K562 (cell line): Measurements from ENCODE around the gene CCDC148. TPM values are rescaled to one million over a fixed set of nuclear protein-coding genes. Genes with fewer than 3 reads are reported as not detected.

ENCODE experiments used
- BCOR ChIP-seq: fragments of 450-650 bp; IDR thresholded peaks from 2 replicates; pipeline ENCODE4 v1.6.1; 2016
- CAMTA2 ChIP-seq: fragments of 250-450 bp; sonication (Bioruptor Pico); conservative IDR thresholded peaks from 2 replicates; pipeline ENCODE4 v1.5.1; 2022
- EHMT2 ChIP-seq: fragments of 450-650 bp; IDR thresholded peaks from 2 replicates; pipeline ENCODE4 v1.6.1; 2018; ENCODE audit warnings: antibody characterized with exemption
- HNRNPH1 ChIP-seq: fragments of 200-400 bp; formaldehyde crosslinking; optimal IDR thresholded peaks from 2 replicates; pipeline ENCODE3; 2017; ENCODE audit warnings: low read depth, mild to moderate bottlenecking, low read length, moderate library complexity
- PHB2 ChIP-seq: fragments of 450-650 bp; IDR thresholded peaks from 2 replicates; pipeline ENCODE4 v1.6.1; 2017; ENCODE audit warnings: low read depth
- PKNOX1 ChIP-seq: fragments of 450-650 bp; IDR thresholded peaks from 2 replicates; pipeline ENCODE4 v1.6.1; 2016
- SAP30 ChIP-seq: fragments of 200-600 bp; sonication (generic); IDR thresholded peaks from 2 replicates; pipeline ENCODE4 v1.6.1; 2012; ENCODE audit warnings: borderline replicate concordance, low read depth, mild to moderate bottlenecking, moderate library complexity, low read length, control low read depth, inconsistent platforms; ENCODE audit not compliant: insufficient read depth, poor library complexity, severe bottlenecking
- SMARCE1 ChIP-seq: fragments of 450-650 bp; IDR thresholded peaks from 2 replicates; pipeline ENCODE4 v1.7.1; 2016; ENCODE audit warnings: mild to moderate bottlenecking
- ZNF395 ChIP-seq: fragments of 200-800 bp; sonication (Bioruptor generic); IDR thresholded peaks from 2 replicates; pipeline ENCODE4 v1.6.1; 2017; ENCODE audit warnings: missing genetic modification characterization, missing compliant biosample characterization
- ZNF695 ChIP-seq: fragments of 450-650 bp; formaldehyde crosslinking; IDR thresholded peaks from 2 replicates; pipeline ENCODE4 v1.4.0; 2020; ENCODE audit warnings: mild to moderate bottlenecking, moderate library complexity
- polyA plus RNA-seq, 8 experiments: library from polyadenylated mRNA; depleted of rRNA in 4 of 8; stranded (reverse) in 5 of 8; unstranded in 3 of 8; fragments of >200 nt; fragmentation: Nextera tagmentation in 2 of 8; fragmentation: Illumina TruSeq in 1 of 8; extraction: Ambion mirVana in 2 of 8; extraction: Trizol in 1 of 8; gene quantifications; 2 replicates each; pipeline versions ENCODE4 v1.2.1 to v1.2.3, GENCODE V29; 2011 to 2014; ENCODE audit warnings: inconsistent platforms in 1 of 8, missing spikeins in 1 of 8
- total RNA-seq, 7 experiments: library from RNA; depleted of rRNA in 6 of 7; stranded (reverse); fragments of >200 nt in 6 of 7; fragmentation: Illumina TruSeq in 2 of 7; extraction: Trizol in 2 of 7; gene quantifications; 2 replicates each; pipeline versions ENCODE4 v1.2.1 to v1.2.3, GENCODE V29; 2011 to 2021; ENCODE audit warnings: low replicate concordance in 1 of 7
- TF ChIP-seq, protein P1 (sequence below): fragments of 450-650 bp; IDR thresholded peaks from 2 replicates; pipeline ENCODE4 v1.6.1; 2018; ENCODE audit warnings: mild to moderate bottlenecking, low read depth; ENCODE audit not compliant: partially characterized antibody
- TF ChIP-seq, protein P2 (sequence below): fragments of 450-650 bp; formaldehyde crosslinking; conservative IDR thresholded peaks from 2 replicates; pipeline ENCODE4 v1.4.0; 2022; ENCODE audit warnings: mild to moderate bottlenecking, missing genetic modification characterization
- TF ChIP-seq, protein P3 (sequence below), 2 experiments: fragments of 450-650 bp in 1 of 2; sonication (generic) in 1 of 2; formaldehyde crosslinking in 1 of 2; IDR thresholded peaks; 2 replicates each; pipeline versions ENCODE4 v1.7.1 to v1.9.0; 2016 to 2022; ENCODE audit warnings: inconsistent platforms in 1 of 2, mild to moderate bottlenecking in 1 of 2, missing genetic modification reagents in 1 of 2

CCDC148 gene
- total and polyA plus RNA-seq, 9 of the 15 experiments (the other 6 are each of a cell fraction or from before 2014, with no cell fraction given) = 0.10 to 1.4 (median 0.65) TPM

GRCh38 chr2:158505448-158505934, 48.9 kb upstream of the CCDC148 start (continued):
- TF ChIP-seq EHMT2 = peak; percentile 79
- TF ChIP-seq, protein P1, sequence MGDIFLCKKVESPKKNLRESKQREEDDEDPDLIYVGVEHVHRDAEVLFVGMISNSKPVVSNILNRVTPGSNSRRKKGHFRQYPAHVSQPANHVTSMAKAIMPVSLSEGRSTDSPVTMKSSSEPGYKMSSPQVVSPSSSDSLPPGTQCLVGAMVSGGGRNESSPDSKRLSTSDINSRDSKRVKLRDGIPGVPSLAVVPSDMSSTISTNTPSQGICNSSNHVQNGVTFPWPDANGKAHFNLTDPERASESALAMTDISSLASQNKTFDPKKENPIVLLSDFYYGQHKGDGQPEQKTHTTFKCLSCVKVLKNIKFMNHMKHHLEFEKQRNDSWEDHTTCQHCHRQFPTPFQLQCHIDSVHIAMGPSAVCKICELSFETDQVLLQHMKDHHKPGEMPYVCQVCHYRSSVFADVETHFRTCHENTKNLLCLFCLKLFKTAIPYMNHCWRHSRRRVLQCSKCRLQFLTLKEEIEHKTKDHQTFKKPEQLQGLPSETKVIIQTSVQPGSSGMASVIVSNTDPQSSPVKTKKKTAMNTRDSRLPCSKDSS = no peak
- TF ChIP-seq ZNF695 (CRISPR knock-in tag) = no peak
- peak; percentile 60 for TF ChIP-seq PHB2
- peak; percentile 57; the same call in 1 of the 2 replicates for TF ChIP-seq BCOR
- TF ChIP-seq SMARCE1 = peak; percentile 87
- TF ChIP-seq, protein P2, sequence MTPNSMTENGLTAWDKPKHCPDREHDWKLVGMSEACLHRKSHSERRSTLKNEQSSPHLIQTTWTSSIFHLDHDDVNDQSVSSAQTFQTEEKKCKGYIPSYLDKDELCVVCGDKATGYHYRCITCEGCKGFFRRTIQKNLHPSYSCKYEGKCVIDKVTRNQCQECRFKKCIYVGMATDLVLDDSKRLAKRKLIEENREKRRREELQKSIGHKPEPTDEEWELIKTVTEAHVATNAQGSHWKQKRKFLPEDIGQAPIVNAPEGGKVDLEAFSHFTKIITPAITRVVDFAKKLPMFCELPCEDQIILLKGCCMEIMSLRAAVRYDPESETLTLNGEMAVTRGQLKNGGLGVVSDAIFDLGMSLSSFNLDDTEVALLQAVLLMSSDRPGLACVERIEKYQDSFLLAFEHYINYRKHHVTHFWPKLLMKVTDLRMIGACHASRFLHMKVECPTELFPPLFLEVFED = 0 out of 2 replicates have a peak, but pooled peaks have one; percentile 61
- no peak for TF ChIP-seq CAMTA2 (CRISPR knock-in tag)
- no peak for TF ChIP-seq HNRNPH1
- TF ChIP-seq SAP30 = no peak
- TF ChIP-seq ZNF395 (CRISPR knock-in tag) = no peak
- TF ChIP-seq PKNOX1 = peak; percentile 72
- TF ChIP-seq, protein P3, sequence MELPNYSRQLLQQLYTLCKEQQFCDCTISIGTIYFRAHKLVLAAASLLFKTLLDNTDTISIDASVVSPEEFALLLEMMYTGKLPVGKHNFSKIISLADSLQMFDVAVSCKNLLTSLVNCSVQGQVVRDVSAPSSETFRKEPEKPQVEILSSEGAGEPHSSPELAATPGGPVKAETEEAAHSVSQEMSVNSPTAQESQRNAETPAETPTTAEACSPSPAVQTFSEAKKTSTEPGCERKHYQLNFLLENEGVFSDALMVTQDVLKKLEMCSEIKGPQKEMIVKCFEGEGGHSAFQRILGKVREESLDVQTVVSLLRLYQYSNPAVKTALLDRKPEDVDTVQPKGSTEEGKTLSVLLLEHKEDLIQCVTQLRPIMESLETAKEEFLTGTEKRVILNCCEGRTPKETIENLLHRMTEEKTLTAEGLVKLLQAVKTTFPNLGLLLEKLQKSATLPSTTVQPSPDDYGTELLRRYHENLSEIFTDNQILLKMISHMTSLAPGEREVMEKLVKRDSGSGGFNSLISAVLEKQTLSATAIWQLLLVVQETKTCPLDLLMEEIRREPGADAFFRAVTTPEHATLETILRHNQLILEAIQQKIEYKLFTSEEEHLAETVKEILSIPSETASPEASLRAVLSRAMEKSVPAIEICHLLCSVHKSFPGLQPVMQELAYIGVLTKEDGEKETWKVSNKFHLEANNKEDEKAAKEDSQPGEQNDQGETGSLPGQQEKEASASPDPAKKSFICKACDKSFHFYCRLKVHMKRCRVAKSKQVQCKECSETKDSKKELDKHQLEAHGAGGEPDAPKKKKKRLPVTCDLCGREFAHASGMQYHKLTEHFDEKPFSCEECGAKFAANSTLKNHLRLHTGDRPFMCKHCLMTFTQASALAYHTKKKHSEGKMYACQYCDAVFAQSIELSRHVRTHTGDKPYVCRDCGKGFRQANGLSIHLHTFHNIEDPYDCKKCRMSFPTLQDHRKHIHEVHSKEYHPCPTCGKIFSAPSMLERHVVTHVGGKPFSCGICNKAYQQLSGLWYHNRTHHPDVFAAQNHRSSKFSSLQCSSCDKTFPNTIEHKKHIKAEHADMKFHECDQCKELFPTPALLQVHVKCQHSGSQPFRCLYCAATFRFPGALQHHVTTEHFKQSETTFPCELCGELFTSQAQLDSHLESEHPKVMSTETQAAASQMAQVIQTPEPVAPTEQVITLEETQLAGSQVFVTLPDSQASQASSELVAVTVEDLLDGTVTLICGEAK (IDR thresholded peaks at IDR 0.05) = peak; percentile 31; the same call in 1 of the 2 replicates
- TF ChIP-seq, protein P3 (CRISPR knock-in tag; IDR thresholded peaks at IDR 0.05) = no peak
